Right lobe of liver (tissue), 4 donors: ENCODE measurements around the gene MADCAM1.

Source experiments
- CTCF ChIP-seq, 4 donors: fragments of 200-600 bp in 3 of 4; fragments of 450-650 bp in 1 of 4; IDR thresholded peaks; one replicate each; pipeline versions ENCODE4 v1.5.1 to v1.8.0; 2016 to 2022; ENCODE audit warnings: antibody characterized with exemption in 4 of 4, mild to moderate bottlenecking in 2 of 4
- POLR2A ChIP-seq: fragments of 450-650 bp; IDR thresholded peaks from one replicate; pipeline ENCODE4 v1.6.1; 2017; ENCODE audit warnings: antibody characterized with exemption, mild to moderate bottlenecking
- donor health status: DM: no; HTN: no; CAD: no.
- donor health status: DM: no; HTN: no; CAD: no.
- donor health status: DM: no; HTN: yes; CAD: no.

GRCh38 chr19:485077-485476 lies 11.2 kb upstream of the MADCAM1 start:
- TF ChIP-seq POLR2A (no peak), CTCF (IDR thresholded peaks at IDR 0.05) (no peak)
